HG03457 (cell line): ENCODE results near the gene STK32C.
A peak's percentile ranks its signal among the peaks of the same experiment; 100 is the strongest.

Source experiments
- ATAC-seq: cut with Tn5 transposase; IDR thresholded peaks from one replicate; pipeline ENCODE4 v1.9.1; 2021; ENCODE audit warnings: moderate number of reproducible peaks; ENCODE audit not compliant: unreplicated experiment

The STK32C gene

DNA sequence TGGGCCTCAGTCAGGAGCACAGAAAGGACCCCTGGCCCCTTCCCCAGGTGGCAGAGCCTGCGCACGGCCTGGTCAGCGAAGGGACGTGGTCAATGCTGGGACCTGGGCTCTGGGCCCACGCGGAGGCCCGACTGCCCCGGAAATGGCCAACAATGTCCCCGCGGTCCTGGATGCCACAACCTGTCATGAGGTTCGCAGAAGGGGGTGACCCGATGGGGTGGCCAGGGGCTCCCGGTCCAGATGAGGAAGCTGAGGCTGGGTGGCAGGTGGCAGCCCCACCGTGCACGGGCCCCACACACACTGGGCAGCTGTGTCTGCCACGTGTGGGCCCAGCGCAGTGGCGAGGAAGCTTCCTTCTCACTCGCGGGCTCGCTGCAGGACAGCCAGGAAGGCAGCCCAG is 71.6 kb downstream of the STK32C start:
- no peak for ATAC-seq

DNA sequence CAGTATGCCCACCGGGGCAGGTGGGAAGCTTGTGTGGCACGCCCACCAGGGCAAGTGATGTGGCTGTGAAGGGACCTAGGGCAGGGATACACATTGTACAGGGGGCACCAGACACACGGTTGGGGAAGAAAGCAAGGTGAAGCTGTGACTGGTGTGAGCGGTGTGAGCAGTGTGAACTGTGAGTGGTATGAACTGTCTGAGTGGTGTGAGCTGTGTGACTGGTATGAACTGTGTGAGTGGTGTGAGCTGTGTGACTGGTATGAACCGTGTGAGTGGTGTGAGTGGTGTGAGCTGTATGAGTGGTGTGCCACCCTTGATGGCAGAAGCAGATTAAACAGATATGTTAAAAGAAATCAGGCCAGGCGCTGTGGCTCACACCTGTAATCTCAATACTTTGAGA is 72.9 kb downstream of the STK32C start:
- no peak for ATAC-seq

DNA sequence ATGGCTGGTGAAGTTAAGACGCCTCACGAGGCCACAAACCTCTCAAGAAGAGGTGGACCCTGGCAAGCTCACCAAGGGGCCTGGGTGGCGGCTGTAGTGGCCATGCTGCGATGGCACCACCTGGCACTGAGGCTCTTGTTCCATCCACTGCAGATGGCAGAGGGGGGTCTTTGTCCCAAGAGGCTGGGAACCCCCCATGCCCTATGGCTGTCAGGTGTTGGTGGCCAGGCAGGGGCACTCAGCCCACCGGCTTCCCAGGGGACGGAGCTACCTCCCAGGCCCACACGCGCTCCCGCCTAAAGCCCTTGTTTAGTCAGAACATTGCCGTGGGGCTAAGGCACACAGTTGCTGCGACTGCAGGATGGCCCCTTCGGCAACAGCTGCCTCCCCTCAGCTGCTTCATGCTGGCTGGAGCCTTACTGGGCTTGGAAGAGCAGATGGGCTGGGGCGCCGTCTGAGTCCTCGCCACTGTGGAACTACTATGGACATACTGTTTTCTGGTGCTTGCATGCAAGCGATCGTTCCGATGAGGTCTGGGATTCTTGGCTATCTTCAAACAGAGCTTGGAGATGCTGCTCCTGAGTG is 74.2 kb downstream of the STK32C start:
- no peak for ATAC-seq

DNA sequence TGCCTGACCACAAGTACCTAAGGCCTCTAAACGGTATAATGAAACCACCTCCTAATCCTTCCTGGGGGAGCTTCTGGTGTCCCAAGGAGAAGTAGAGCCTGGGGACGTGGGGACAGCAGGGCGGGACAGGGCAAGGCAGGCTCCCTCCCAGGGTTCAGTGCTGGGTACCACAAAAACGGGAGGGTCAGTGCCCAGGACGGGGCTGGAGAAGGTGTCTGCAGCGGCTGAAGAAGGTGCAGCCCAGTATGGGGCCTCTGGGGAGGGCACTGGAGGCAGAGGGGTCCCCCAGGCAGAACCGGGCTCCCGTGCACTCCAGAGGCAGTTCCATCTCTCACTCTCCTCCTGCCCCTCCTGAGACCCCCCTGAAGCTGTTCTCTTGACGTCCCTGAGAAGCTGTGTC is 74.8 kb downstream of the STK32C start:
- ATAC-seq, result no peak

DNA sequence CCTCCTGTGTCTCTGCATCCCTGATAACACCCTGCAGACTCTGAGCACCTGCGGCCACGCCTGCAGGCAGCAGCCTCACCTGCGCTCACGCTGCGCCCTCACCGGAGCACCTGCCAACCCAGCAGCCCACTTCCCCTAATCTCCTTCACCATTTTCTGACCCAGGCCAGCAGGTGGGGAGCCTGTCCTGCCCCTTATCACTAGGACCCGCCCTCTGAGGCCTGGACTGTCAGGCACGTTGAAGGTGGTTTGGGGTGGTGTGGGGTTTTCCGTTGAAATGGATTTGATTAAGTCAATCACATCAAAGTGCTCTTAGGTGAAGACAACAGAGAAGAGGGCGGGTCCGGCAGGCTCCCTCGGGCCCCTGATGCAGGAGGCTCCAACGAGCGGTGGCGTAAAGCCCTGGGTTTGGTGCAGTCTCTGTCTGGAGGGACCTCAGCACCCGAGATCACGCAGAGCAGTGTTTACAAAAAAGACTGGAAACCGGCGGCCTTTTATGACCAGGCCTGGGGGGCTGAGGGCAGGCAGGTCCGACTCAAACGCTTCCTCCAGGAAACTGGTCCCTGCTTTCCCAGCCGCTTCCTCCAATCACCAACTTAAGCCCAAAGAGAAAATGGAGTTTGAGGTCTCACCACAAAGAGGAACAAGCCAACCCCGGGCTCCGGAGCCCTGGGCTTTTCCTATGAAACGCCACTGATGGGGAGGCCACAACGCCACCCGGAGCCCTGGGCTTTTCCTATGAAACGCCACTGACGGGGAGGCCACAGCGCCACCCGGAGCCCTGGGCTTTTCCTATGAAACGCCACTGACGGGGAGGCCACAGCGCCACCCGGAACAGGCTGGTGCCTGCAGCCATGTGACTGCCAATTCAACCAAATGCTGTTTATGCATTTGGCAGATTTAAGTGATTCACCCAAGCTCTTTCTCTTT is 75.5 kb downstream of the STK32C start:
- ATAC-seq, result no peak

DNA sequence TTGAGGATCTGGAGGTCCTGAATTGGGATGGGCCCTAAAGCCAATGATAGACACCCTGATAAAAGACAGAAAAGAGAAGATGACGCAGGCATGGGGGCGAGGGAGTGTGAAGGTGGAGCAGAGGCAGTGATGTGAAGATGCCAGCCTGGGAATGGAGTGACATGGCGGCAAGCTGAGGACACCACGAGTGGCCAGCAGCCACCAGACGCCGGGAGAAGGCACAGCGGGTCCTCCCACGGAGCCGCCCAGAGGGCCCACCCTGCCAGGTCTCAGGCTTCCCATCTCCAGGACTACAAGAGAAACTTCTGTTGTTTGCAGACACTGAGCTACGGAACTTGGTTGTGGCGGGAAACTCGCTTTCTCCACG is 76.1 kb downstream of the STK32C start:
- ATAC-seq, result no peak

DNA sequence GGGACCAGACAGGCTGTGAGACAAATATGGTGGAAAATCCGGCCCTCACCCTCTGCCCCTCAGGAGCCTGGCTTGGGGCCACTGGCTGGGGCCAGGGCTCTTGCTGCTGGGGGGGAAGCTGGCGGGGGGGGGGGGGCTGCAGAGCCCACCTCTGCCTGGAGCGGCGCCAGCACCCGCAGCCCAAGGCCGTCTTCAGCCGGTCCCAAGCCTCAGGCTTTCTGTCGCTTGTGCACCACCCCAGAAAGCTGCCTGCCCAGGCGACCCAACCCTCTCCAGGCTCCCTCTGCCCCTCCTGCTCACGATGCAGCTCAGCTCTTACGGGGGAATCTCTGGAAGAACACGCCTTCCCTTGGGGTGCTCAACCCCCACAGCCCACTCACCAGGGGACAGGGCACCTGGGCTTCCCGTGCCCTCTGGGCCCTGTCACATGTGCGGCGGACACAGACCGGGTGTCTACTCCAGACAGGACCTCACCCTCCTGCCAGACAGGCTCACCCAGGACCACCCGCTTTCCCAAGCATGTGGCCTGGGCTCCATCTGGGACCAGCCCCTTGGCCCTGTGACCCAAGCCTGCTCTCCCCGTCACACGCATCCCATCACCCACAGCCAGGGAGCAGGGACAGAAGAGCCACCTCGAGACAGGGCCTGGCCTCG is 77.1 kb downstream of the STK32C start:
- no peak for ATAC-seq

DNA sequence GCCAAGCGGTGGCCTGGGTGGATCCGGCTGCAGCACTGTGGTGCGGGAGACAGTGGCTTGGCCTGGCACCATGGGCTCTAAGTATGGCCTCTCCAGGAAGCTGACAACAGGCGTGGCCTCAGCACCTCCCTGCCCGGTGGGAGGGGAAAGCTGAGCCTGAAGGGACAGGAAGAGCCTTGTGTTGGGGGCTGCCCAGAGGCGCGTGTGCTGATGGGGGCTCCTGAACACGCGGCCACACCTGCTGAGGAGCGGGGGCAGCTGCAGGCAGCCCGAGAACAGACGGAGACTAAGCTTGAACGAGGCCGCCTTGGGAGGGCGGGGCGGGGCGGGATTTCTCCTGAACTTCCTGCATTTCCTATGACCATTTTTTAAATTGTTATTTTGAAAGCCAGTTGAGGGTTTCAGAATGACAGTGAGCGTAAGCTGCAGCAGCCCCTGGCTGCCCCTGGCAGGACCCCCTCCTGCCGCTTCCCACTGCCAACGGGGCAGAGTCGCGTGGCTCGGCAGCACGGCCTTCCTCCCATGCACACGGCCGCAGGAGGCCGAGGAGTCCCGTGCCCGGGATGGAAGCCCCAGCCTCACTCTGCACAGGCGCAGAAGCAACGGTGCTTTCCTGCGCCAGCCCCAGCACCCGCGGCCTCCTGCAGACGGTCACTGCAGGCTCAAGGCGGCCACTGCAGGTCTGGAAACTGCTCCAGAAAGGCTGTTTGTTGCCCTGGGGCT is 77.8 kb downstream of the STK32C start:
- ATAC-seq, result peak; percentile 60

DNA sequence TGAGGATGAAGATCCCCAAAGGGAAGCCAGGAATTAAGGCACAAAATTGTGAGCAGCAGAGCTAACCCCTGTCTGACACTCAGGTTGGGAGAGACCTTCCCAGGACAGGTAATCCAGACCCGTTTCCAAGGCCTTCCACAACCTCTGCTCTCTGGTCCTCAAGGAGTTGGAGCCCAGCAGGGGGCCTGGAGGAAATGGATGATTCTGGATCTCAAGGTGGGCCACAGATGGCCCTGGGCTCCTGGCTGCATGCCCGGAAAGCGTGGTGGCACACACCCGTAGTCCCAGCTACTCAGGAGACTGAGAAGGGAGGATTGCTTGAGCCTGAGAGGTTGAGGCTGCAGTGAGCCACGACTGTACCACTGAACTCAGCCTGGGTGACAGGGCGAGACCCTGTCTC is 78.7 kb downstream of the STK32C start:
- ATAC-seq, result no peak

DNA sequence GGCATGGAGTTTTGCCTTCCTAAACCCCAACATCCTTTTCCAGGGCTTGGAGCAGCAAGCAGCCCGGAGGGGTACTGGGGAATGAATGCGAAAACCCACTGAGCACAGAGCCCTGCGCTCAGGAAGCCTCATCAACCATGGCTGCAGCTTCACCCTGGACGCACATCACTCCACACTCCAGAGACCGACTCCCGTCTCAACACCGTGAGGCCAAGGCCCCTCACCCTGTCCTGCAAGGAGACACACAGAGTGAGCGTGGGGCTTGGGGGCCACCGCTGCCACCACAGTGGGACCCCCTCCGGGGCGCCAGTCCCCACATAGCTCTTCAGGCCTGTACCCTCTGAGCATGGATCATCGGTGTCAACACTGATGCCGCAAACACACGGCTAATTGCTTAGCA is 79.1 kb downstream of the STK32C start:
- ATAC-seq, result no peak

DNA sequence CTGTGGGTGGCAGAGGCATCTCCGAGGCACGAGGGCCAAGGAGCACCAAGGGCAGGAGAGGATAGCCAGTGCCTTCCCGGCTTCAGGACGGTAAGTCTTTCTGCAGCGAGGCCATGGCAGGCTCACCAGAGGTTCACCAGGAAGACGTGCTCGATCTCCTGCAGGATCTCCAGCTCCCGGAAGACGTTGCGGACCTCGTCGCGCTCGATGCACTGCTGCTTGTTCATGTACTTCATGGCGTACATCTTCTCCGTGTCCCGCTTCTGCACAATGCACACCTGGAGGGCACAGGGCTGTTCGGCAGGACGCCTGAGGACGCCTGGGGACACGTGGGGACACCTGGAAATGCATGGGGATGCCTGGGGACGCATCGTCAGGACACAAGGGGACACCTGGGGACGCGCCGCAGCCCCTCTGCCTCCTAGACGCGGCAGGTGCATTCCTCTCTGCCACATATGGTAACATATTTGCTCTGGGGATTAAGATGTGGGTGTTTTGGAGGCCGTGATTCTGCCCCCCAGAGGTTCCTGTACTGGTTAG is 79.8 kb downstream of the STK32C start:
- no peak for ATAC-seq

DNA sequence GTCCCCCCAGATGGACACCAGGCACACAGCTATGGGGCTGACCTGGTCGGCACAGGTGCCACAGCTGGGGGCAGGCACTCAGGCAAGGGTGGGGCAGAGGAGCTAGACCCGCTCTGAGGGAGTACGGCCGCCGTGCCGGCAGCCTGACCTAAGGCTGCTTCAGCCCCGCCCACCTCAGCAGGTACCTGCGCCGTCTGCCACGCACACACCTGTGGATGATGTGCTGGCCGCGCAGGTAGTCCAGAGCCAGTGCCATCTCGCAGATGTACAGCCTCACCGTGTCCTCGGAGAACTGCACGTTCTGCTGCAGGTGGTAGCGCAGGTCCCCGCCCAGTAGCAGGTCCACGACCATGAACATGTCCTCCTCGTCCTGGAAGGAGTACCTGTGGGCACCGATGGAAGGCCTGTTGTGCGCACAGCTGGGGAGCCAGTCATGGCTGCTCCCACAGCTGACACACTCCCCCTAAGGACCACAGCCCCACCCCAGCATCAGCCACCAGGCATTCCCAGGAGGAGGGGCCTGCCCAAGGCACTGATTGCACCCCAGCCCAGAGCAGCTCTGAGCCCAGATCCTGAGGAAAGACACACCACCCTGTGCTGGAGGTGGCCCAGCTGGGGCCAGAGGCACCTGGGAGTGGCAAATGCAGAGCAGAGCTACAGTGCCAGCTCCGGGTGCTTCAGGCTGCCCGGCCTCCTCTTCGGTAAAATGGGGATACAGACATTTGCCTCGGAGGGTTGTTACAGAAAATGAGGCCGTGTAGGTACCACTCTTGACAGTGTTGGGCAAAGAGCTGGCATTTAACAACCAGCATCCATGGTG is 81.0 kb downstream of the STK32C start:
- ATAC-seq, result no peak

DNA sequence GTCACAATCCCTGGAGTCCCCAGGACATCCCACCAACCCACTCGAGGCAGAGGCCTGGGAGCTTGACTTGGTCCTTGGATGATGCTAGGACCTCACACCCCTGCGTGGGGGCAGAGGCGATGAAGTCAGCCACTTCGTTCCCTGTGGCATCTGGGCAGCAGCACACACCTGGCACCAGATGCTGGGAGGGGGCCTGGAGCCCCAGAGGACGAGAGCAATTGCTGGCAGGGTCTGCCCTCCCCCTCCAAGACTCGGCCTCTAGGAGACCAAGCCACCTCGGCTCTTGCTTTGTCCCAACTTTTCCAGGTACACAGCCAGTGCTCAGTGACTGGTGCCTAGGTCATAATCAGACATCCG is 81.9 kb downstream of the STK32C start:
- no peak for ATAC-seq

DNA sequence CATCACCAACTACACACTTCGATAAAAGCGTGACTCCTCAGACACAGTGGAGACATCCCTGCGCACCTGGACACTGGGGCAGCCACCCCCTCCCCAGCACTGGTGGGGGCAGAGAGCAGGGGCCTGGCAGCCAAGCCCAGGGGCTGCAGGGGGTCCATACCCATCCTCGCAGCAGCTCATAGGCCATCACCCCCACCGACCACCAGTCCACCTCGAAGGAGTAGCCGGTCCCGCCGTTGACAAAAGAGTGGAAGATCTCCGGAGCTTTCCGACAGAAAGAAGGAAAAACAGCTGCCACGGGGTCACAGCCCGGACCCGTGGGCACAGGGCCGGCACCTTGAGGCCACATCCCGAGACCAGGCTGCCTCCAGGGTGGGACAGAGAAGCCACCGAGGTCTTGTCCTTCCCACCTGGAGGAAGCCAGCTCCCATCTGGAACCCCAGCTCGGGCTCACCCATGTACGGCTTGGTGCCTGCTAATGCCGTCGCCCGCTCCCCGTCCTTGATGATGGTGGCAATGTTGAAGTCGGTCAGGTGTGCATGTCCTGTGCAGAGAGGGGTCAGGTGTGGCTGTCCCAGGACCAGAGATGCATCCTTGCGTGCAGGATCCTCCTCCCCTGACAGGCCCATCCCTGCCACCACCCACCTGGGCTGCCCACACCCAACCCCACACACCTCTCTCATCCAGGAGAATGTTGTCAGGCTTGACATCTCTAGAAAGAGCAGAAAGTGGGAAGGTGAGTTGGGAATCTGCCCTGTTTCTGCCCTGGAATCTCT is 82.5 kb downstream of the STK32C start:
- ATAC-seq, result no peak

DNA sequence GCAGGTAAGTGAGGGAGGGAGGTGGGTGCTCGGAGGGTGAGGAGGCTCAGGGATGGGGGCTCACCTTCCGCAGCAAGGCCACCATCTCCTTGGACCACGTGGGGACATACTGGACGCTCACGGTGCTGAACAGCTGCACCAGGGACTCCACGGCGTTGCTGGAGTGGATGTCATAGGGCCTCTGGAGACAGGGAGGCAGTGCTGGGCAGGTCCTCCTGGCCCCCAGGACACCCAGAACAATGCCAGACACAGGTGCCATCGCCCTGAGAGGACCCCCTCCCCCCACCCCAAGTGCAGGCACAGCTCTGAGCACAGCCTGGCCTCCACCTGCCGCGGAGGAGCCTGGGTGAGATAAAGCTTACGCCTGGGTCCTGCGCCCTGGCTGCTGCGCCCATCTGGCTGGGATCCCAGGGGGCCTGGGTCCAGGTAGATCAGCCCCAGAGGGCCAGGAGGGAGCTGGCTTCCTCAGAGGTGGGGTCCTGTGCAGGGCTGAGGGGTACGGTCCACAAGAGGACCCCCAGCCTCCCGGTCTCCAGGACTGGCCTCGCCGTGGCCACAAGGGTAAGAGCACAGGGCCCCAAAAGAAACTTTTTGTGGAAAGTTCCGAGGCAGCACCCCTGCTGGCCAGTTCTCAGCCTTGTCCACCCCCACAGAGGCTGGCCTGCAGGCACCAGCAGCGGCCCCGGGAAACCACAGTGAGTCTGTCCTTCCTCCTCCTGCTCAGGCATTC is 83.2 kb downstream of the STK32C start:
- no peak for ATAC-seq

DNA sequence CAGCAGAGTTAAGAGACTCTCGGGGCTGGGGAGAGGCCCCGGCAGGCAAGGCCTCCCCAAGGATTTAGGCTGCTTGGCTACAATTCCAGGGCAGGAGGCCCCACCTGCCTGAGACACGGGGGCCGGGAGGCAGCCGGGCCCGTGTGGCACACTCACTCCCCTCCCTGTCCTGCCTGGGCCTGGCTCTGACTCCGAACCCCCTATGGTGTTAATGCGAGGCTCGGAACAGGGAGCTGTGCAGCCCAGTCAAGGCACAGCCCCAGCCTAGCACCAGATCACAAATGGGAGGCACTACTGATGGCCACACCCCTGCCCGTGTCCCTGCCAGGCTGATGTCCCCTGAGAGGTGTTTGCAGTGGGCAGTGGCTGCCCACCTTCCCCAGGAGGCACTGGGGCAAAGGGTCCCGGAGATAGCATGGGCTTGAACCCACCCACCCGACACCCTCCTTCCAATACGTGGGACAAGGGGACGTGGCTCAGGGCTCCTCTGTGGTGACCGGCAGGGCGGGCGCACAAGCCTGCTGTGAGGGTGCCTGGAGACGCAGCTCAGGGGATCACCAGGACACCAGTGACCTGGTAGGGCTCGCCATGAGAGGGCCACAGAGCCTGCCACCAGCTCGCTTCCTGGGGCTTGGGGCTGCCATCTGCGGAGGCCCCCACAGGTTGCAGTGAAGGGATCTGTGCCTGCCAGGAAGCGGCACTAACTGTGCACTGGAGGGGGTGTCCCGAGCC is 84.0 kb downstream of the STK32C start:
- ATAC-seq, result no peak

DNA sequence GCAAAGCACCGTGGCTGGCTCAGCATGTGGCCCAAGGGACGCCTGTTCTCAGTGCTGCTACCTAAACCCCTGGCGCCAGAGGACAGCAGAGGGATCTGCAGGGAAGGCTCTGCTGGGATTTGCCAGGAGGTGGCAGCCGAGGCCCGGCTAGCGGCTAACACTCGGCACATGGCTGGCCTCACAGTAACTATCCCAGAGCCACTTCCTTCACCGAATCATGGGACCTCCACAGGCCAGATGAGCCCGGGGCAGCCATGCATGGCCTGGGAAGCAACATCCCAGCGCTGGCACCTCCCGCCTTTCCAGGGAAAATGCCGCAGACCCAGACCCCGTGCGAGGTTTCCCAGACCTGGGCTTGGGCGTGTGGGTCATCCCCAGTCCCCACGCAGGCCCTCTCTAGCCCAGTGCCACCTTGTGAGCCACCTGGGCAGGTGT is 84.6 kb downstream of the STK32C start:
- peak; percentile 77 for ATAC-seq

DNA sequence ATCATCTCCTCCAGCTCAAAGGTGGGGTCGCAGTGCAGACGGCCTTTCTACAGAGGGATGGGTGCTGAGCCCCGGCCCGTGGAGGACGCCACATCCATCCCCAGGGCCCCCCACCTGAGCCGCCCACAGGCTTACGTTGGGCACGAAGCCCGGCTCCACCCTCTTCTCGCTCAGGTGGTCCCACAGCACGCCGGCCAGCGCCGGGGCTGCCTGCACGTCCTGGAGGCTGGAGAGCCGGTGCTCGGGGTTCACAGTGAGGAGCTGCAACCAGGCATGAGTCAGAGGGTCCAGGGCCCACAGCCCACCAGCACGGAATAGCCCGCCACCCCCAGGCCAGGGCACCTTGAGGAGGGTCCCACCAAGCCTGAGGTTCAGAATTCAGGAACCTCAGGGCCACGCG is 85.0 kb downstream of the STK32C start:
- ATAC-seq, result no peak
